BLaER1 (cell line): Measurements from ENCODE around the gene OSBPL1A.
"Not testable (repeated sequence)": the region's sequence is repeated elsewhere in the genome, so short reads cannot be mapped to it uniquely, and the experiment has no call there.

Source experiments
- H3K27ac ChIP-seq: shearing (Covaris generic); formaldehyde crosslinking; 2 replicates; pipeline ENCODE4 v1.8.1; 2022
- H3K27me3 ChIP-seq: shearing (Covaris generic); formaldehyde crosslinking; 2 replicates; pipeline ENCODE4 v1.8.1; 2022
- H3K36me3 ChIP-seq: shearing (Covaris generic); formaldehyde crosslinking; 2 replicates; pipeline ENCODE4 v1.8.1; 2022
- H3K4me1 ChIP-seq: shearing (Covaris generic); formaldehyde crosslinking; 2 replicates; pipeline ENCODE4 v1.8.1; 2022
- H3K4me2 ChIP-seq: shearing (Covaris generic); formaldehyde crosslinking; 2 replicates; pipeline ENCODE4 v1.8.1; 2022
- H3K4me3 ChIP-seq: shearing (Covaris generic); formaldehyde crosslinking; 2 replicates; pipeline ENCODE4 v1.8.1; 2022
- H3K9ac ChIP-seq: shearing (Covaris generic); formaldehyde crosslinking; 2 replicates; pipeline ENCODE4 v1.8.1; 2022
- H3K9me3 ChIP-seq: shearing (Covaris generic); formaldehyde crosslinking; 2 replicates; pipeline ENCODE4 v1.8.1; 2022
- H4K20me1 ChIP-seq: shearing (Covaris generic); formaldehyde crosslinking; 2 replicates; pipeline ENCODE4 v1.8.1; 2022
- Cebpa-rat ChIP-seq: shearing (Covaris generic); IDR thresholded peaks from 2 replicates; pipeline ENCODE4 v1.8.1; 2022

OSBPL1A gene

DNA sequence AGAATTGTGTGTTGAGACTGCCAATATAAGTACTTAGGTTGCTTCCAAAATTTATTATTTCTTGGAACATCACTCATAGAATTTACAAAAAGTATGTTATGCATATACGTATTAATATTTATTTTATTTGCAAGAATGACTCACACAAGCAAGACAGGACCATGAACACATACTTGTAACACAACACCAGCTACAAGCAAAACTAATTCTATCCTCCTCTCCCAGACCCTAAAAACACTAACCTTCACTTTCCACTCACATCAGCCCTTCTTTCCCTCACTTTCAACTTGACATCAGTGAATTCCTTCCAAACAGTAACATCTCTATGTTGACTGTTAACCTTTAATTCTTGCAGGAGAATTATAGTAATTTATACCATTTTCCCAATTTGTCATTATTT, 24.3 kb downstream of the OSBPL1A start:
- H3K36me3 ChIP-seq = peaks cover 85% of the 10 kb centered on the region
- no peak overlapping the region for H3K4me2 ChIP-seq
- TF ChIP-seq Cebpa-rat = no peak
- H3K4me3 ChIP-seq = no peak overlapping the region
- peaks cover 17% of the 10 kb centered on the region; the same call in 1 of the 2 replicates for H4K20me1 ChIP-seq
- H3K4me1 ChIP-seq = peaks cover 10% of the 10 kb centered on the region
- no peak overlapping the region for H3K27ac ChIP-seq
- no peak overlapping the region for H3K9ac ChIP-seq
- H3K9me3 ChIP-seq = no peaks in the 10 kb centered on the region
- no peaks in the 10 kb centered on the region for H3K27me3 ChIP-seq

DNA sequence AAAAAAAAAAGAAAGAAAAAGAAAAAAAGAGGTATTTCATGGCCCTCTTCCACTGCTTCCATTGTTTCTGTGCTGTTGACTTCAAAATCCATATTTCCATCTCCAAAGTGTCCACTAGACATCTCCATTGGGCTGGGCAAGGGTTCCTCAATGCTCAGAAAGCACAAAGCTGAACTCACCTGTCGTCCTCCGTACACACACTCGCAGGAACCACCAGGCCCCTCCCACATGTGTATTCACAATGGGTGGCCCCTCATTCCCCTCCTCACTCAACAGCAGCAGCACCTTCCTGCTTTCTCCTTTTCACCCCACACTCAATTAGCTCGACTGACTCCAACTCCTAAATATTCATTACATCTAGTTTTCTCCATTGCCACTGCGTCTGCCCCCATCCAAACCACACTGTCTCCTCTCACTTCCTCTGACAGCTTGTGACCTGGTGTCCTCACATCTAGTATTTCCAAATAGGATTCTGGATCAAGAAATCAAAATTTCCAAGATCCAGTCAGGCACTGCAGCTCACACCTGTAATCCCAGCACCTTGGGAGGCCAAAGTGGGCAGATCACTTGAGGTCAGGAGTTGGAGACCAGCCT, 25.2 kb downstream of the OSBPL1A start:
- TF ChIP-seq Cebpa-rat = no peak
- Histone ChIP-seq H3K36me3 (peaks cover 87% of the 10 kb centered on the region), H3K9me3 (no peaks in the 10 kb centered on the region), H4K20me1 (peaks cover 17% of the 10 kb centered on the region; the same call in 1 of the 2 replicates), H3K4me1 (peaks cover 10% of the 10 kb centered on the region), H3K9ac (no peak overlapping the region), H3K4me3 (no peak overlapping the region), H3K4me2 (no peak overlapping the region), H3K27me3 (no peaks in the 10 kb centered on the region), H3K27ac (no peak overlapping the region)

DNA sequence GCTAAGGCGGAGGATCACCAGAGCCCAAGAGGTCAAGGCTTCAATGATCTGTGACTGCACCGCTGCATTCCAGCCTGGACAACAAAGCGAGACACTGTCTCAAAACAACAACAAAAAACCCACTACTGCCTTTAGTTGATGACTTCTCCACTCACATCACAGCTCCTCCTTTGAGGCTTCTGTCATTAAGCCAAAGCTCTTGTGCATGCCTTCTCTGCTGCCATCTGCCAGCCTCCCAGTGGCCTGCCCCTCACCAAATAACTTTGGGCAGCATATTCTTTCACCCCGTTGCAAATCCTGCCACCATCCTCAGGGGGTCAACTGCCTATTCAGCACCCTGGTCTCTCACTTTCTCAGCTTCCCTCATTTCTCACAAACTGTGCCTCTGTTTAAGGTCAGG, 27.5 kb downstream of the OSBPL1A start:
- TF ChIP-seq Cebpa-rat = no peak
- Histone ChIP-seq H3K27me3 (no peaks in the 10 kb centered on the region), H4K20me1 (peaks cover 17% of the 10 kb centered on the region; the same call in 1 of the 2 replicates), H3K27ac (no peak overlapping the region), H3K36me3 (peaks cover 87% of the 10 kb centered on the region), H3K9me3 (no peaks in the 10 kb centered on the region), H3K4me2 (no peak overlapping the region), H3K9ac (no peak overlapping the region), H3K4me3 (no peak overlapping the region), H3K4me1 (peaks cover 10% of the 10 kb centered on the region)

DNA sequence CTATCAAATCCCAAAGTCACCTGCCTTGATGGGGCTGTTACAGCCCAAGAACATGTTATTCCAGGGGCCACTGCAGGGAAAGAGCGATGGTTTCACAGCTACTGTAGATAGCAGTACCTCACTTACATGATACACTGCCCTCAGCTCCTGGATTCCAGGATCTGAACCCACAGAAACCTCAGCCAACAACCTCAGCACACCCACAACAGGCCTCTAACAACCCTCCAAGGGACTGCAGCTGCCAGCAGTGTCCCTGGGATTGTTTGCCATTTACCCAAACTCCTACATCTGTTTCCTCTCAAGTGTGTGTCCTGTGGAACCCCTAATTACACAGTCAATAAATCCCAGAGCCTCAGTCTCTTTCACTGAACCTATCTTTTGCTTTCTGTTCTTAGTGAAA, 28.2 kb downstream of the OSBPL1A start:
- Histone ChIP-seq H3K9me3 (no peaks in the 10 kb centered on the region), H3K4me2 (no peak overlapping the region), H3K27me3 (no peaks in the 10 kb centered on the region), H3K4me3 (no peak overlapping the region), H3K4me1 (peaks cover 10% of the 10 kb centered on the region), H3K9ac (no peak overlapping the region), H3K36me3 (peaks cover 87% of the 10 kb centered on the region), H4K20me1 (peaks cover 17% of the 10 kb centered on the region; the same call in 1 of the 2 replicates), H3K27ac (no peak overlapping the region)
- TF ChIP-seq Cebpa-rat = no peak

DNA sequence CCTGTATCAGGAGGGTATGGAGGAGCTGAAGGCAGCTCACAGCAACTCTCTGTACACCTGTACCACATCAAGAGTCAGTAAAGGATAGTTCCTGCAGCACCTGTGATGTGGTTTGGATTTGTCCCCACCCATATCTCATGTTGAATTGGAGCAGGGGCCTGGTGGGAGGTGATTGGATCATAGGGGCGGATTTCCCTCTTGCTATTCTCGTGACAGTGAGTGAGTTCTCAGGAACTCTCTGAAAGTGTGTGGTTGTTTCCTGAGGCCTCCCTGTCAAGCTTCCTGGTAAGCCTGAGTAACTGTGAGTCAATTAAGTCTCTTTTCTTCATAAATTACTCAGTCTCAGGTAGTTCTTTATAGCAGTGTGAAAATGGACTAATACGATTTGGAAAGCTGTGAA, 28.9 kb downstream of the OSBPL1A start:
- Histone ChIP-seq H3K27ac (no peak overlapping the region), H3K4me2 (no peak overlapping the region), H3K27me3 (no peaks in the 10 kb centered on the region), H3K9ac (no peak overlapping the region), H3K4me1 (peaks cover 10% of the 10 kb centered on the region), H4K20me1 (peaks cover 17% of the 10 kb centered on the region; the same call in 1 of the 2 replicates), H3K4me3 (no peak overlapping the region), H3K36me3 (peaks cover 89% of the 10 kb centered on the region), H3K9me3 (no peaks in the 10 kb centered on the region)
- TF ChIP-seq Cebpa-rat = no peak

DNA sequence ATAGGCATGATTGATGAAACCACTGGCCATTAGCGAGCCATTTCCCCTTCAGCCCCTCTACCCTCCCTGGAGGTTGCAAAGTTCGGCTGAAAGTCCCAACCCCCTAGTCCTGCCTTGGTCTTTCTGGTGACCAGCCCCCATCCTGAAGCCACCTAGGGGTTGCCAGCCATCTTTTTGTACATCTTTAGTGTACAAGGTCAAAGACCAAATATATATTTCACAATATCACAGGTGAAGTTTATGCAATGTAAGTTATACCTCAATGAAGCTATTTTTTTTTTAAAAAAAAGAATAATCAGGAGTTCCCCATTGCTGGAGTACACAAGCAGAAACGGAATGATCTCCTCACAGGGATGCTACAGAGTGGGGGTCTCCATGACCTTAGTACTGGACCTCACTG, 31.3 kb downstream of the OSBPL1A start:
- H3K4me2 ChIP-seq = no peak overlapping the region
- peaks cover 74% of the 10 kb centered on the region for H3K36me3 ChIP-seq
- peaks cover 10% of the 10 kb centered on the region for H3K4me1 ChIP-seq
- H4K20me1 ChIP-seq = peaks cover 17% of the 10 kb centered on the region; the same call in 1 of the 2 replicates
- H3K9me3 ChIP-seq = no peaks in the 10 kb centered on the region
- no peak overlapping the region for H3K9ac ChIP-seq
- H3K27ac ChIP-seq = no peak overlapping the region
- no peak overlapping the region for H3K4me3 ChIP-seq
- TF ChIP-seq Cebpa-rat = 0 out of 2 replicates have a peak, but pooled peaks have one; percentile 26
- H3K27me3 ChIP-seq = no peaks in the 10 kb centered on the region

DNA sequence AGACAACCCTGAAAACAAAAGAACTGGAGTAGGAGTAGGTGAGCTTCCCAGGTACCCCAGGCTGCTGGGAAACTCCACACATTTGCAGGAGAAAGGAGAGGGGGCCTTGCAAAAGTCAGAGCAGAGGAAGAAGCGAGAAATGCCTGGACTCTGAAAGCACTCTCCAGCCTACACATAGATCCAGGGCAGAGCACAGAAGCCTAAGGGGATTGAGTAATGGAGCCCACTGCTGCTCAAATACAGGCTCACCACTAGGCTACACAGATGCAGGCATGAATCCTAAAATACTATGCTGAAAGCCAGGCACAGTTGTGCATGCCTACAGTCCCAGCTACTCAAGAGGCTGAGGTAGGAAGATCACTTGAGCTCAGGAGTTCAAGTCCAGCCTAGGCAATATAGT, 33.4 kb downstream of the OSBPL1A start:
- no peak for TF ChIP-seq Cebpa-rat
- no peak overlapping the region for H3K4me2 ChIP-seq
- H3K36me3 ChIP-seq = peaks cover 67% of the 10 kb centered on the region
- H3K9me3 ChIP-seq = no peaks in the 10 kb centered on the region
- no peak overlapping the region for H3K9ac ChIP-seq
- no peaks in the 10 kb centered on the region for H3K27me3 ChIP-seq
- no peak overlapping the region for H3K4me3 ChIP-seq
- H3K27ac ChIP-seq = no peak overlapping the region
- H4K20me1 ChIP-seq = peaks cover under 1% of the 10 kb centered on the region; the same call in 1 of the 2 replicates
- no peaks in the 10 kb centered on the region; the same call in 1 of the 2 replicates for H3K4me1 ChIP-seq

DNA sequence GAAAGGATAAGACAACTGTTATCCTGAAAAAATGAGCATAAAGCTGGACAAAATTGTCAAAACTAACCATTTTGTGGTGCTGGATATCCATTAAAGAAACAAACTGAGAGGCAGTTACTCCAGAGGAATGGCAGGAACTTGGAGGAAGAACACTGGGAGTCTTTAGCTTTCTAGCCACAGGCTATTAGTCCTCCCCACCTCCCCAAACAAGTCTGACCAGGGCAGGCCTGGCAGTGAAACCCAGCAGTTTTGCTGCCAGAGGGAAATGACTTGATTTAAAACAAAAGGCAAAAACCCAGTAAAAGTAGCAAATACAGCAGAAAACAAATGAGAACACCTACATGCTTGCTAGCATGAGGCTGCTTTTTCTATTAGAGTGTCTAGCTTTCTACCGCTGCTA, 34.9 kb downstream of the OSBPL1A start:
- H3K9ac ChIP-seq = no peak overlapping the region
- TF ChIP-seq Cebpa-rat = no peak

DNA sequence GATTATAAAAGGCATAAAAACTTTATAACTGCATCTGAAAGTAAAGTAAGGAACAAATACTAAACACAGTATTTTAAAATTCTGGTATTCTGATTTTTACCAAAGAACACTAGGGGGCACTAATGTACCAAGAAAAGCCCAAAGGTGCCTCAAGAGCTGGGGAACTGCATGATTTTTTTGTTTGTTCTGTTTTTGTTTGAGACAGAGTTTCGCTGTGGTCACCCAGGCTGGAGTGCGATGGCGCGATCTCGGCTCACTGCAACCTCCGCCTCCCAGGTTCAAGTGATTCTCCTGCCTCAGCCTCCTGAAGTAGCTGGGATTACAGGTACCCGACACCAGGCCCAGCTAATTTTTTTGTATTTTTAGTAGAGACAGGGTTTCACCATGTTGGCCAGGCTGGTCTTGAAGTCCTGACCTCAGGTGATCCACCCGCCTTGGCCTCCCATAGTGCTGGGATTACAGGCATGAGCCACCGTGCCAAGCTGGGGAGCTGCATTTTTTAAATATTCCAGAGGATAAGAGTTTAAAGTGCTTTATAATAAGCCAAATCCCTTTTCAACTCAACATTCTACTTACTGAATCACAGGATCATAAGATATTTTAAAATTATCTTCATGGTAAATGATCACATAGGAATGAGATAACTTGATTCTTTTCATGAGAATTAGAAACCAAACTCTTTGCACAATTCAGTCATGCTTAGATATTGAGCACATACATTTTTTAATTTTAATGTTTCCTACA, 37.7 kb downstream of the OSBPL1A start:
- H3K4me1 ChIP-seq, H3K27me3 ChIP-seq, H3K9ac ChIP-seq, H4K20me1 ChIP-seq, H3K27ac ChIP-seq, H3K4me2 ChIP-seq, H3K4me3 ChIP-seq, H3K9me3 ChIP-seq: not testable (repeated sequence)
- peaks cover 46% of the 10 kb centered on the region for H3K36me3 ChIP-seq

More for the DNA sequence above, 34.9 kb downstream of the OSBPL1A start:
- Histone ChIP-seq H3K4me2 (no peak overlapping the region), H3K27me3 (no peaks in the 10 kb centered on the region), H3K9me3 (no peaks in the 10 kb centered on the region), H3K27ac (no peak overlapping the region), H3K4me3 (no peak overlapping the region), H3K4me1 (no peaks in the 10 kb centered on the region), H4K20me1 (no peaks in the 10 kb centered on the region), H3K36me3 (peaks cover 69% of the 10 kb centered on the region)

DNA sequence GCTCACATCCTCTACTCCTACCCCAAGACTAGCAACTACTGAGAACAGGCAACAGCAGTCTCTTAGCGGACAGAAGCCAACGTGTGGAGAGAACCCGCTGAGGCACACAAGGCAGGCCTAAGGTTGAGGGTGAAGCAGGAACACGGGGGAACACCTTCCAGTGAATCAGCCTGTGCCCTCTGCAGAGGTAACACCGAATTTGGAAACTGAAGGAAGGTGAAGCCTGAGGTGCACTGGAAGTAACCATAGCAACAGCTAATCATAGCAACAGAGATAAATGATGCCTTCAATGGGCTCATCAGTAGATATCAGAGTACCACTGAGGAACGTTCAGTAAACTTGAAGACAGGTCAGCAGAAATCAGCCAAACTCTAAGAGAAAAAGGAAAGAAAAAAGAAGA, 43.3 kb downstream of the OSBPL1A start:
- H3K4me3 ChIP-seq = no peak overlapping the region
- no peak overlapping the region for H3K27ac ChIP-seq
- no peaks in the 10 kb centered on the region for H3K4me1 ChIP-seq
- no peaks in the 10 kb centered on the region for H4K20me1 ChIP-seq
- no peak for TF ChIP-seq Cebpa-rat
- H3K4me2 ChIP-seq = no peak overlapping the region
- H3K9me3 ChIP-seq = no peaks in the 10 kb centered on the region
- no peaks in the 10 kb centered on the region for H3K27me3 ChIP-seq
- peaks cover 18% of the 10 kb centered on the region for H3K36me3 ChIP-seq
- no peak overlapping the region for H3K9ac ChIP-seq
